GM12878 (cell line): ENCODE data around the gene RALGAPA1. TPM values are rescaled to one million over a fixed set of nuclear protein-coding genes. Genes with fewer than 3 reads are reported as not detected.

ENCODE experiments used
- EED ChIP-seq: sonication (generic); IDR thresholded peaks from 2 replicates; pipeline ENCODE4 v1.6.1; 2016; ENCODE audit warnings: antibody characterized with exemption, low read depth
- IRF4 ChIP-seq: IDR thresholded peaks from 2 replicates; pipeline ENCODE4 v1.6.1; 2011; ENCODE audit warnings: low read depth, low read length
- KAT2A ChIP-seq: conservative IDR thresholded peaks from 2 replicates; pipeline ENCODE4 v1.6.1; 2011; ENCODE audit warnings: low read depth, low read length; ENCODE audit not compliant: control insufficient read depth
- NRF1 ChIP-seq: conservative IDR thresholded peaks from 2 replicates; pipeline ENCODE4 v1.6.1; 2011; ENCODE audit warnings: mild to moderate bottlenecking, low read depth, low read length, improper control_type of control experiment
- POLR2AphosphoS2 ChIP-seq: IDR thresholded peaks from 2 replicates; pipeline ENCODE4 v1.6.1; 2011; ENCODE audit warnings: low read depth, mild to moderate bottlenecking, low read length, improper control_type of control experiment, moderate library complexity
- RFX5 ChIP-seq: IDR thresholded peaks from 2 replicates; pipeline ENCODE4 v1.6.1; 2011; ENCODE audit warnings: low read depth, low read length, improper control_type of control experiment
- STAT1 ChIP-seq: fragments of 450-650 bp; conservative IDR thresholded peaks from 2 replicates; pipeline ENCODE4 v1.6.1; 2014; ENCODE audit warnings: antibody characterized with exemption, mild to moderate bottlenecking
- TCF12 ChIP-seq: IDR thresholded peaks from 2 replicates; pipeline ENCODE4 v1.6.1; 2011; ENCODE audit warnings: low read depth, mild to moderate bottlenecking, low read length
- ZBTB40 ChIP-seq: fragments of 450-650 bp; IDR thresholded peaks from 2 replicates; pipeline ENCODE4 v1.6.1; 2016; ENCODE audit warnings: mild to moderate bottlenecking, moderate library complexity, borderline replicate concordance
- ZNF207 ChIP-seq: fragments of 450-650 bp; IDR thresholded peaks from 2 replicates; pipeline ENCODE4 v1.6.1; 2014; ENCODE audit warnings: antibody characterized with exemption, mild to moderate bottlenecking, borderline replicate concordance
- polyA plus RNA-seq, 11 experiments: library from polyadenylated mRNA; depleted of rRNA in 4 of 11; unstranded in 6 of 11; stranded (reverse) in 5 of 11; fragments of >200 nt; fragmentation: Nextera tagmentation in 4 of 11; fragmentation: Illumina TruSeq in 1 of 11; extraction: Ambion mirVana in 4 of 11; extraction: Trizol in 1 of 11; gene quantifications; 1 replicate in 1 of 11; 2 replicates in 10 of 11; pipeline versions ENCODE4 v1.2.1 to v1.2.3, GENCODE V29; 2011 to 2016; ENCODE audit warnings: inconsistent platforms in 2 of 11, missing spikeins in 2 of 11, low read depth in 1 of 11
- total RNA-seq, 4 experiments: library from RNA; depleted of rRNA in 3 of 4; stranded (reverse); fragments of >200 nt in 3 of 4; fragmentation: Illumina TruSeq in 1 of 4; extraction: Trizol in 1 of 4; gene quantifications; 2 replicates each; pipeline versions ENCODE4 v1.2.1 to v1.2.3, GENCODE V29; 2013 to 2021

RALGAPA1 gene
- total and polyA plus RNA-seq, 10 of the 15 experiments (the other 5 are each of a cell fraction or from before 2014, with no cell fraction given): 5.6 to 26.7 (median 14.7) TPM

- TF ChIP-seq ZBTB40 (no peak), EED (no peak), ZNF207 (no peak), NRF1 (no peak), POLR2AphosphoS2 (no peak), RFX5 (no peak), STAT1 (no peak), KAT2A (no peak), TCF12 (no peak), IRF4 (no peak)
- TF ChIP-seq, all 136 proteins: peak for 0
These were observed 58.7 kb downstream of the RALGAPA1 start (continued) for GRCh38 chr14:35750202-35750904.
